Heart left ventricle (tissue), 13 donors: ENCODE results near the gene FAHD1.

Experiments used
- POLR2A ChIP-seq, 2 donors: fragments of 450-650 bp; IDR thresholded peaks; one replicate each; pipeline ENCODE4 v1.6.1; 2017; ENCODE audit warnings: antibody characterized with exemption in 2 of 2, mild to moderate bottlenecking in 2 of 2, moderate library complexity in 2 of 2
- TF ChIP-seq, protein P1 (sequence below), 12 donors: fragments of 200-600 bp; sonication (generic) in 4 of 12; IDR thresholded peaks; one replicate each; pipeline versions ENCODE4 v1.5.0 to v1.8.0; 2018 to 2022; ENCODE audit warnings: antibody characterized with exemption in 12 of 12, mild to moderate bottlenecking in 5 of 12
- donor health status: ischemic (EF 13 %, LVEDD 7.1; RV severe dilation, severe dysfunction).
- donor health status: DM: no; HTN: yes; CAD: no.
- donor health status: DM: no; HTN: no; CAD: no.
- donor health status: ischemic (EF 25% LVEDD 6.9; RV normal size, moderate dysfunction).
- donor health status: ischemic (EF 25% LVEDD 5.7; RV mildly dilated, moderate dysfunction).
- donor health status: ischemic (EF 35%, LVEDD 5.7; RV mildly dilated, moderate dysfunction).
- donor health status: nonischemic (EF 11% LVEDD 7.7; RV severe dilation, severe dysfunction).
- donor health status: DM: yes; HTN: yes; CAD: no.
- donor health status: PGD.
- donor health status: ischemic (EF 29% LVEDD 5.4; RV normal size, mild dysfunction).
- donor health status: nonischemic (EF 23%, LVEDD 6.1; RV moderate dilation, normal function).

DNA sequence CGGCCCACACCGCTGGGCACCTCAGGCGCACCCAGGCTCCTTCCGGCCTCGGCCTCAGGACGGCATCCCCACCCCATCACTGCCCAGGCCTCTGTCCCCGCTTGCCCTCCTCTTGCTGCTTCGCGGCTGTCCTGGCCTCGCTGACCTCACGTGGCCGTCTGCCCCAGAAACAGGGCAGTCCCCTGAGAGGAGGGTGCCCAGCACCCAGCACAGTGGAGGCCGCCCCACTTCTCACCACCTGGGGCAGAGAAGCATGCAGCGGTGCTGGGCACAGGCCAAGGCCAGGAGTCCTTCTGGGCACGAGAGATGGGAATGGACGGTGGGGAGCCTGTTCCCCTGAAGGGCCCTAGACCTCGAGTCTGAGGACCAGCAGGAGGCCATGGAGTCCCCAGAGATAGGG is 9.3 kb upstream of the FAHD1 start:
- TF ChIP-seq, protein P1, sequence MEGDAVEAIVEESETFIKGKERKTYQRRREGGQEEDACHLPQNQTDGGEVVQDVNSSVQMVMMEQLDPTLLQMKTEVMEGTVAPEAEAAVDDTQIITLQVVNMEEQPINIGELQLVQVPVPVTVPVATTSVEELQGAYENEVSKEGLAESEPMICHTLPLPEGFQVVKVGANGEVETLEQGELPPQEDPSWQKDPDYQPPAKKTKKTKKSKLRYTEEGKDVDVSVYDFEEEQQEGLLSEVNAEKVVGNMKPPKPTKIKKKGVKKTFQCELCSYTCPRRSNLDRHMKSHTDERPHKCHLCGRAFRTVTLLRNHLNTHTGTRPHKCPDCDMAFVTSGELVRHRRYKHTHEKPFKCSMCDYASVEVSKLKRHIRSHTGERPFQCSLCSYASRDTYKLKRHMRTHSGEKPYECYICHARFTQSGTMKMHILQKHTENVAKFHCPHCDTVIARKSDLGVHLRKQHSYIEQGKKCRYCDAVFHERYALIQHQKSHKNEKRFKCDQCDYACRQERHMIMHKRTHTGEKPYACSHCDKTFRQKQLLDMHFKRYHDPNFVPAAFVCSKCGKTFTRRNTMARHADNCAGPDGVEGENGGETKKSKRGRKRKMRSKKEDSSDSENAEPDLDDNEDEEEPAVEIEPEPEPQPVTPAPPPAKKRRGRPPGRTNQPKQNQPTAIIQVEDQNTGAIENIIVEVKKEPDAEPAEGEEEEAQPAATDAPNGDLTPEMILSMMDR (IDR thresholded peaks at IDR 0.05): no peak
- no peak for TF ChIP-seq POLR2A (IDR thresholded peaks at IDR 0.05)
